RWPE2 (cell line): Measurements from ENCODE around the gene MGLL.

Experiments
- ATAC-seq: fragments of 200-7000 bp; cut with Tn5 transposase; 3 replicates; pipeline ENCODE4 v1.9.1; 2021; ENCODE audit warnings: low read depth
- DNase-seq: peaks from one replicate; pipeline ENCODE4 v3.0.0-alpha.2; 2020; ENCODE audit warnings: low spot score
- H3K27ac ChIP-seq: fragments of 450-650 bp; 2 replicates; pipeline ENCODE4 v1.5.1; 2017; ENCODE audit warnings: mild to moderate bottlenecking; ENCODE audit not compliant: poor library complexity, severe bottlenecking
- H3K27me3 ChIP-seq: fragments of 250-450 bp; sonication (Bioruptor Pico); 2 replicates; pipeline ENCODE4 v1.5.1; 2021; ENCODE audit warnings: mild to moderate bottlenecking, moderate library complexity; ENCODE audit not compliant: insufficient read depth, poor library complexity, severe bottlenecking
- H3K36me3 ChIP-seq: fragments of 250-450 bp; sonication (Bioruptor Pico); 2 replicates; pipeline ENCODE4 v1.5.1; 2020; ENCODE audit warnings: low read depth, mild to moderate bottlenecking, moderate library complexity
- H3K4me1 ChIP-seq: fragments of 250-450 bp; sonication (Bioruptor Pico); 2 replicates; pipeline ENCODE4 v1.5.1; 2021; ENCODE audit warnings: mild to moderate bottlenecking, moderate library complexity; ENCODE audit not compliant: insufficient read depth, poor library complexity, severe bottlenecking
- H3K4me3 ChIP-seq: fragments of 250-450 bp; sonication (Bioruptor Pico); 2 replicates; pipeline ENCODE4 v1.5.1; 2021; ENCODE audit warnings: mild to moderate bottlenecking, moderate library complexity; ENCODE audit not compliant: severe bottlenecking
- H3K9me3 ChIP-seq: fragments of 250-450 bp; sonication (Bioruptor Pico); 2 replicates; pipeline ENCODE4 v1.5.1; 2021; ENCODE audit warnings: mild to moderate bottlenecking, moderate library complexity; ENCODE audit not compliant: severe bottlenecking
- CTCF ChIP-seq: fragments of 450-650 bp; IDR thresholded peaks from one replicate; pipeline ENCODE4 v1.5.1; 2017; ENCODE audit warnings: mild to moderate bottlenecking, moderate library complexity; ENCODE audit not compliant: poor library complexity, severe bottlenecking

Gene MGLL

GRCh38 chr3:127715532-127715931, 106.8 kb downstream of the MGLL start:
- Histone ChIP-seq H3K27ac (no peak overlapping the region), H3K4me3 (no peak overlapping the region), H3K27me3 (no peaks in the 10 kb centered on the region), H3K4me1 (peaks cover 2% of the 10 kb centered on the region), H3K36me3 (no peaks in the 10 kb centered on the region), H3K9me3 (no peaks in the 10 kb centered on the region)
- no peak for DNase-seq
- no peak for ATAC-seq
- no peak for TF ChIP-seq CTCF

DNA sequence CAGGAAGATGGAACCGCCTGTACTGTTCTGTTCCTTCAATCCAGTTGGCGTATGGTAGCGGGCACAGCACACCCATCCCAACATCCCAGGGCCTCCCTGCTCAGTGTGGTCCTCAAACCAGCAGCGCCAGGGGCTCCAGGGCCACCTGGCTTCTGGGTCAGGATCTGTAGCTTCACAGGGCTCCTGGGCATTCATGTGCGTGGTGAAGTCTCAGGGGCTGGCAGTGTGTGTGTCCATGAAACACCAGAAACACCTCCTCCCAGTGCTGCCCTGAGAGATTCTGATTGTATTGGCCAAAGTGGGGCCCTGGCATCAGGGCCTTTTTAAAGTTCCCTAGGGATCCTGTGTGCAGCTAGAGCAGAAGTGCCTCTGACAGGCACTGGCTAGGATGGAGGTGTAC, 107.4 kb downstream of the MGLL start:
- no peak for TF ChIP-seq CTCF
- Histone ChIP-seq H3K27ac (no peak overlapping the region), H3K27me3 (no peaks in the 10 kb centered on the region), H3K9me3 (no peaks in the 10 kb centered on the region), H3K4me3 (no peak overlapping the region), H3K4me1 (peaks cover 2% of the 10 kb centered on the region), H3K36me3 (no peaks in the 10 kb centered on the region)
- ATAC-seq (no peak; the same call in 2 of the 3 replicates), DNase-seq (peak; percentile 19)

DNA sequence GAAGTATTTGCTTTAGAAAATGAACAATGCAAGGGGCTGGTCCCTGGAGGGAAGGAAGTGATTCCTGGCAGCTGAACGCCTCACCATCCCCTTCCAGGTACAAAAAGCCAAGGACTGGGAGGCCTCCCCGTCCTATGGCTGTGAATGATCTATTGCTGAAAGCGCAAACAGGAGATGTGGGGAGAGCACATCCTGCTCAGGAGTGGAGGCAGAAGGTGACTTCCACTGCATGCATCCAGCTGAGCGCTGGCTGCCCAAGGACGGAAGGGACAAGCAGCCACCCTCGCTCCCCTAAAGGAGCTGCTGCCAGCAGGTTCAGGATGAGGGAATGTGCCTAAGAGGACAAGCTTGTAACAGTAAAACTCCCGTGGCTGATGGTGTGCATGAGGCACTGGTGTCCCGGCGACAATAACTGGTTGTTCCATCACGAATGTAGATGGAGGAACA, 108.2 kb downstream of the MGLL start:
- H3K4me3 ChIP-seq, result no peak overlapping the region
- peaks cover 2% of the 10 kb centered on the region for H3K4me1 ChIP-seq
- TF ChIP-seq CTCF, result no peak
- H3K9me3 ChIP-seq, result no peaks in the 10 kb centered on the region
- no peaks in the 10 kb centered on the region for H3K27me3 ChIP-seq
- ATAC-seq, result no peak
- H3K27ac ChIP-seq, result no peak overlapping the region
- DNase-seq, result peak; percentile 19
- H3K36me3 ChIP-seq, result no peaks in the 10 kb centered on the region

DNA sequence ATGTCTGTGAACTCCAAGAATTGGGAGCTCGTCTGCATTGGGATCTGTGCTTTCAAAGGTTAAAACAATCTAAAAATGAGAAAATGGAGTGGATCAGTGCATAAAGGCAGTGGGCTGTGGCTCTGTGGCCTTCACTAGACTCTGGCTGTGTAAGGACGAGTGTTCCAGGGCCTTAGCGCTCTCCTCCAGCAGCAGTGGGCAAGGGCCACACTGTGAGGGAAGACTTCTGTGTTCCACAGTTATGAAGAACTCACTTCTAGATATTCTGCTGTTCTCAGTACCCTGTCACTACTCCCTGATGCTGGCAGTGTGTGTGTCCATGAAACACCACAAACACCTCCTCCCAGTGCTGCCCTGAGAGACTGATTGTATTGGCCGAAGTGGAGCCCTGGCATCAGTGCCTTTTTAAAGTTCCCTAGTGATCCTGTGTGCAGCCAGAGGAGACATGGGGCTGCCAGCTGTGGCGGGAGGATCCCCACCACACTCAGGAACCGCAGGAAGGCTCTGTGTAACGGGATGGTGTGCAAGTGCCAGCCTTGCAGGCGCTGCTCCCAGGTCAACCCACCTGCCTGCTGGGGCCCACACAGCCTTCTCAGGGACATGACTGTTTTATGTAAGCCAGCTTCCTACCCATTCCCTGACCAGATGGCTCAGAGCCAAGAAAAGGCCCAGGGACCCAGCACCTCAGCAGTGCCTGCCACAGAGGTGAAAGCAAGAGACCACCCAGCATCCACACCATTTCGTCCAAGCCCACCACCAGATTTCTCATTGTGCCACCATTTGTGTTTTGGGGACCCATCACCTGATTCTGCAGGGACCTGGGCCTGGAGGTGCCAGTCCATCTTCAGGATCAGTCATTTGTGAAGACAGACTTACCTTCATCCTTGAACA, 109.2 kb downstream of the MGLL start:
- ATAC-seq (no peak), DNase-seq (peak; percentile 22)
- Histone ChIP-seq H3K9me3 (no peaks in the 10 kb centered on the region), H3K27me3 (no peaks in the 10 kb centered on the region), H3K4me1 (peaks cover 2% of the 10 kb centered on the region), H3K36me3 (no peaks in the 10 kb centered on the region), H3K27ac (no peak overlapping the region), H3K4me3 (no peak overlapping the region)
- no peak for TF ChIP-seq CTCF

GRCh38 chr3:127712461-127712860, 109.9 kb downstream of the MGLL start:
- no peak for TF ChIP-seq CTCF
- no peak for ATAC-seq

More at GRCh38 chr3:127712461-127712860, 109.9 kb downstream of the MGLL start:
- no peaks in the 10 kb centered on the region for H3K9me3 ChIP-seq
- H3K4me3 ChIP-seq, result no peak overlapping the region
- no peak overlapping the region for H3K27ac ChIP-seq
- DNase-seq, result peak; percentile 24
- peaks cover 2% of the 10 kb centered on the region for H3K4me1 ChIP-seq
- H3K36me3 ChIP-seq, result no peaks in the 10 kb centered on the region
- H3K27me3 ChIP-seq, result no peaks in the 10 kb centered on the region
